ENCODE results near the gene MAN2B1.

GRCh38 chr19:12715102-12715501 lies 48.6 kb upstream of the MAN2B1 start:
- TF ChIP-seq POLR2A (IDR thresholded peaks at IDR 0.05) (no peak), CTCF (IDR thresholded peaks at IDR 0.05) (no peak), EP300 (IDR thresholded peaks at IDR 0.05) (no peak)
